Liver (tissue), 3 donors: ENCODE measurements around the gene ZNF664.

Experiments used
- EGR1 ChIP-seq, 2 donors: IDR thresholded peaks; 2 replicates each; pipeline ENCODE4 v1.6.1; 2016 to 2018; ENCODE audit warnings: antibody characterized with exemption in 2 of 2, low read depth in 2 of 2
- FOXA2 ChIP-seq: IDR thresholded peaks from 2 replicates; pipeline ENCODE4 v1.6.1; 2016; ENCODE audit warnings: antibody characterized with exemption
- HNF4G ChIP-seq: IDR thresholded peaks from 2 replicates; pipeline ENCODE4 v1.6.1; 2016; ENCODE audit warnings: antibody characterized with exemption
- JUND ChIP-seq, 2 donors: IDR thresholded peaks; 2 replicates each; pipeline ENCODE4 v1.6.1; 2016; ENCODE audit warnings: antibody characterized with exemption in 2 of 2
- REST ChIP-seq: IDR thresholded peaks from 2 replicates; pipeline ENCODE4 v1.6.1; 2016; ENCODE audit warnings: antibody characterized with exemption, mild to moderate bottlenecking
- TAF1 ChIP-seq: conservative IDR thresholded peaks from 2 replicates; pipeline ENCODE4 v1.6.1; 2016; ENCODE audit warnings: antibody characterized with exemption, mild to moderate bottlenecking
- TF ChIP-seq, protein P1 (sequence below): fragments of 150-350 bp; IDR thresholded peaks from 2 replicates; pipeline ENCODE4 v1.5.1; 2017; ENCODE audit warnings: improper control_type of control experiment, low read depth, low read length; ENCODE audit not compliant: missing input control
- donor health status: healthy.
- donor health status: healthy.

DNA sequence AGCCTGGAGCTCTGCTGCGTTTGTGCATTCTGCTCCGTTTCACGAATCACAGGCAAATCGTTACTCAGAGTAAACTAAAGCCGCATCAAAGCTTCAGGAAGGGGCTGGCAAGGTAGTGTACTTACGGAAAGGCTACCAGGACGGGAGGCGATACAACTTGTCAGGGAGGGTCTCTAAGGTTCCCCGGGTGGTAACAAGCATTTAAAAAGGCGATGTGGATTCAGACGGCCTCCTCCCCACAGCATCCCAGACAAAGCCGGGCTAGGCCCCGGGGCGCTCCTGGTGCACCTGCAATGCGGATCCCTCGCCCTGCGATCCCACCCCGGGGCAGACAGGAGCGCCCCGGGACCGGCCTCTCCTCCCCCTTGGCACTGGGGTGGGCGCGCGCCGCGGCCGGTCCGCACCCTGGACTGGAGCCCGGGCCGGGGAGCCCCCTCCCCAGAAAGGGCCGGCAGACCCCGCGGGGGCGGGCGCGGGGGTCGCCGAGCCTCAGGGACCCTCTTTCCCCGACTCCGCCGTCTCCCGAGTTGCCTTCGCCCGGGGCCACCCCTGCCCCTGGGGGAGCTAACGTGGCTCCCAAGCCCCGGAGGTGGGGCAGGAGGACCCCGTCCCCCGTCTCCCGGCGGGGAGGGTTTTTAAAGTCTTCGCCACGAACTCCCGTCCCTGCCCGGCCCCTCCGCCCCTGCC lies 1.1 kb upstream of the ZNF664 start:
- TF ChIP-seq, protein P1, sequence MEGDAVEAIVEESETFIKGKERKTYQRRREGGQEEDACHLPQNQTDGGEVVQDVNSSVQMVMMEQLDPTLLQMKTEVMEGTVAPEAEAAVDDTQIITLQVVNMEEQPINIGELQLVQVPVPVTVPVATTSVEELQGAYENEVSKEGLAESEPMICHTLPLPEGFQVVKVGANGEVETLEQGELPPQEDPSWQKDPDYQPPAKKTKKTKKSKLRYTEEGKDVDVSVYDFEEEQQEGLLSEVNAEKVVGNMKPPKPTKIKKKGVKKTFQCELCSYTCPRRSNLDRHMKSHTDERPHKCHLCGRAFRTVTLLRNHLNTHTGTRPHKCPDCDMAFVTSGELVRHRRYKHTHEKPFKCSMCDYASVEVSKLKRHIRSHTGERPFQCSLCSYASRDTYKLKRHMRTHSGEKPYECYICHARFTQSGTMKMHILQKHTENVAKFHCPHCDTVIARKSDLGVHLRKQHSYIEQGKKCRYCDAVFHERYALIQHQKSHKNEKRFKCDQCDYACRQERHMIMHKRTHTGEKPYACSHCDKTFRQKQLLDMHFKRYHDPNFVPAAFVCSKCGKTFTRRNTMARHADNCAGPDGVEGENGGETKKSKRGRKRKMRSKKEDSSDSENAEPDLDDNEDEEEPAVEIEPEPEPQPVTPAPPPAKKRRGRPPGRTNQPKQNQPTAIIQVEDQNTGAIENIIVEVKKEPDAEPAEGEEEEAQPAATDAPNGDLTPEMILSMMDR, result no peak
- no peak for TF ChIP-seq REST
- TF ChIP-seq EGR1 (IDR thresholded peaks at IDR 0.05; ENCODE audit: low read depth in 2 of 2), result no peak
- no peak for TF ChIP-seq TAF1
- no peak for TF ChIP-seq FOXA2
- no peak for TF ChIP-seq JUND (IDR thresholded peaks at IDR 0.05)
- TF ChIP-seq HNF4G, result no peak
